ENCODE results near the gene AMH.

The AMH gene

GRCh38 chr19:2246014-2246620, 3.0 kb upstream of the AMH start:
- no peak for TF ChIP-seq ZNF324 (tag by site-specific recombination; IDR thresholded peaks at IDR 0.05)
- TF ChIP-seq ZSCAN4 (tag by site-specific recombination; IDR thresholded peaks at IDR 0.05) = no peak
- no peak for TF ChIP-seq KLF7 (tag by site-specific recombination; IDR thresholded peaks at IDR 0.05; ENCODE audit: borderline replicate concordance)
- no peak for TF ChIP-seq ZNF791 (tag by site-specific recombination; IDR thresholded peaks at IDR 0.05)
- no peak for TF ChIP-seq ZNF518A (tag by site-specific recombination; conservative IDR thresholded peaks at IDR 0.05; ENCODE audit: low read depth)
- no peak for TF ChIP-seq ZNF560 (tag by site-specific recombination; IDR thresholded peaks at IDR 0.05; ENCODE audit: borderline replicate concordance)
- TF ChIP-seq IKZF3 (tag by site-specific recombination; IDR thresholded peaks at IDR 0.05) = no peak
- no peak for TF ChIP-seq ZNF433 (tag by site-specific recombination; IDR thresholded peaks at IDR 0.05; ENCODE audit: low read depth)
- TF ChIP-seq ZNF629 (tag by site-specific recombination; IDR thresholded peaks at IDR 0.05) = no peak
- no peak for TF ChIP-seq ZNF747 (tag by site-specific recombination; IDR thresholded peaks at IDR 0.05)
- no peak for TF ChIP-seq SCRT1 (tag by site-specific recombination; IDR thresholded peaks at IDR 0.05; ENCODE audit: borderline replicate concordance)
- TF ChIP-seq ZNF510 (tag by site-specific recombination; IDR thresholded peaks at IDR 0.05; ENCODE audit: insufficient replicate concordance) = no peak
- no peak for TF ChIP-seq PRDM4 (tag by site-specific recombination; IDR thresholded peaks at IDR 0.05)
- no peak for TF ChIP-seq ZNF837 (tag by site-specific recombination; IDR thresholded peaks at IDR 0.05)
- no peak for TF ChIP-seq ZNF555 (tag by site-specific recombination; conservative IDR thresholded peaks at IDR 0.05)
- no peak for TF ChIP-seq ZNF704 (tag by site-specific recombination; IDR thresholded peaks at IDR 0.05)
- no peak for TF ChIP-seq ZNF585B (tag by site-specific recombination; IDR thresholded peaks at IDR 0.05)
- Histone ChIP-seq H3K27ac (ENCODE audit: extremely low read depth, low read depth, low read length) (no peak overlapping the region), H3K4me3 (ENCODE audit: low read depth, low read length) (no peak overlapping the region), H3K9me3 (ENCODE audit: control insufficient read depth, insufficient read depth, low read depth, low read length) (no peaks in the 10 kb centered on the region), H3K4me1 (ENCODE audit: control insufficient read depth, insufficient read depth, low read length) (no peaks in the 10 kb centered on the region), H3K36me3 (ENCODE audit: control insufficient read depth in 2 of 2, insufficient read depth in 1 of 2, low read length in 2 of 2) (peaks cover 10 to 79% of the 10 kb centered on the region in 2 experiments)
- ChIA-PET POLR2A (no interaction called here), CTCF (interaction anchor here (0.6 to 1.4 kb wide), 2 partner anchors 90 to 91 kb away, joined by 3 read pairs; no protein-coding TSS in a partner anchor)

Data from HEK293 (cell line).